ENCODE measurements around the gene FRMPD2.
A peak's percentile ranks its signal among the peaks of the same experiment; 100 is the strongest.
"Not testable (repeated sequence)": the region's sequence is repeated elsewhere in the genome, so short reads cannot be mapped to it uniquely, and the experiment has no call there.

The FRMPD2 gene

GRCh38 chr10:48231699-48232315 is 42.7 kb downstream of the FRMPD2 start:
- DNase-seq (ENCODE audit: low read depth in 3 of 3), result no peak

GRCh38 chr10:48231178-48231577 is 43.3 kb downstream of the FRMPD2 start:
- DNase-seq (ENCODE audit: low read depth in 3 of 3), result no peak

- no peak for DNase-seq (ENCODE audit: low read depth in 3 of 3)
Measured at GRCh38 chr10:48227213-48227612, 47.3 kb downstream of the FRMPD2 start.

- DNase-seq (ENCODE audit: low read depth in 3 of 3), result no peak
Measured at GRCh38 chr10:48224979-48225560, 49.4 kb downstream of the FRMPD2 start.

GRCh38 chr10:48224296-48224695 is 50.2 kb downstream of the FRMPD2 start:
- DNase-seq (ENCODE audit: low read depth in 3 of 3), result no peak

GRCh38 chr10:48221814-48222213 is 52.7 kb downstream of the FRMPD2 start:
- DNase-seq (ENCODE audit: low read depth in 3 of 3), result no peak

GRCh38 chr10:48221031-48221430 is 53.5 kb downstream of the FRMPD2 start:
- not testable (repeated sequence) for DNase-seq (ENCODE audit: low read depth in 3 of 3)

- DNase-seq (ENCODE audit: low read depth in 3 of 3), result no peak
Measured at GRCh38 chr10:48219194-48219593, 55.3 kb downstream of the FRMPD2 start.

GRCh38 chr10:48216744-48217143 is 57.8 kb downstream of the FRMPD2 start:
- no peak for DNase-seq (ENCODE audit: low read depth in 3 of 3)

- no peak for DNase-seq (ENCODE audit: low read depth in 3 of 3)
Measured at GRCh38 chr10:48216204-48216505, 58.3 kb downstream of the FRMPD2 start.

- peak; percentile 6 to 33 (median 18) for DNase-seq (ENCODE audit: low read depth in 3 of 3)
Measured at GRCh38 chr10:48215486-48216203, 58.9 kb downstream of the FRMPD2 start.

- DNase-seq (ENCODE audit: low read depth in 3 of 3), result no peak
Measured at GRCh38 chr10:48214716-48215485, 59.6 kb downstream of the FRMPD2 start.

GRCh38 chr10:48213047-48213446 is 61.4 kb downstream of the FRMPD2 start:
- no peak for DNase-seq (ENCODE audit: low read depth in 3 of 3)

GRCh38 chr10:48211777-48212176 is 62.7 kb downstream of the FRMPD2 start:
- no peak for DNase-seq (ENCODE audit: low read depth in 3 of 3)

GRCh38 chr10:48210966-48211365 is 63.5 kb downstream of the FRMPD2 start:
- DNase-seq (ENCODE audit: low read depth in 3 of 3), result no peak

- no peak for DNase-seq (ENCODE audit: low read depth in 3 of 3)
Measured at GRCh38 chr10:48210391-48210790, 64.1 kb downstream of the FRMPD2 start.

- DNase-seq (ENCODE audit: low read depth in 3 of 3), result no peak
Measured at GRCh38 chr10:48209241-48209640, 65.3 kb downstream of the FRMPD2 start.

- DNase-seq (ENCODE audit: low read depth in 3 of 3), result no peak
Measured at GRCh38 chr10:48207853-48208252, 66.6 kb downstream of the FRMPD2 start.

GRCh38 chr10:48206482-48207250 is 67.8 kb downstream of the FRMPD2 start:
- no peak for DNase-seq (ENCODE audit: low read depth in 3 of 3)

GRCh38 chr10:48205918-48206317 is 68.6 kb downstream of the FRMPD2 start:
- DNase-seq (ENCODE audit: low read depth in 3 of 3), result no peak

- DNase-seq (ENCODE audit: low read depth in 3 of 3), result no peak
Measured at GRCh38 chr10:48199580-48200377, 74.7 kb downstream of the FRMPD2 start.

Measured in stimulated activated CD4-positive, alpha-beta T cell treated with anti-CD3 and anti-CD28 coated beads, TNF-alpha, amount 100 ng/mL, for 48 hours (primary cell).